ENCODE measurements around the gene BRD1.

Gene BRD1

DNA sequence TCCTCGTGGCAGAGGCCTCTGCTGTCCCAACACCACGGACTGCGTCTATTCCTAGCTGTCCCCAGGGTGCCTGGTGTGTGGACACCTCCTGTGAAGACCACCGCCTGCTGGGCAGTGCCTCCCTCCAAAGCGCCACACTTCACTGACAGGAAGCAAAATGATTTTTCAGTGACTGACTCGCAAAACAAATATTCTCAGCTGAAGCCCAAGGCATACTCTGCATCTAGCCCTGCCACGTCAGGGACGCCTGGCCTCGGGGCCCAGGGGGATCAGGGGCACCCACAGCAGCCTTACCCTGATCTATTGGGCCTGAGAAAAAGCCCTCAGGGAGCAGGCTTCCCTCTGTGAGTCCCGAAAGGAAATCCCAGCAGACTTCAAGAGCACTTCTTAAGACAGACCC is 2.2 kb downstream of the BRD1 start:
- TF ChIP-seq, protein P1, sequence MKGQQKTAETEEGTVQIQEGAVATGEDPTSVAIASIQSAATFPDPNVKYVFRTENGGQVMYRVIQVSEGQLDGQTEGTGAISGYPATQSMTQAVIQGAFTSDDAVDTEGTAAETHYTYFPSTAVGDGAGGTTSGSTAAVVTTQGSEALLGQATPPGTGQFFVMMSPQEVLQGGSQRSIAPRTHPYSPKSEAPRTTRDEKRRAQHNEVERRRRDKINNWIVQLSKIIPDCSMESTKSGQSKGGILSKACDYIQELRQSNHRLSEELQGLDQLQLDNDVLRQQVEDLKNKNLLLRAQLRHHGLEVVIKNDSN (IDR thresholded peaks at IDR 0.05), result no peak
- TF ChIP-seq, protein P2, sequence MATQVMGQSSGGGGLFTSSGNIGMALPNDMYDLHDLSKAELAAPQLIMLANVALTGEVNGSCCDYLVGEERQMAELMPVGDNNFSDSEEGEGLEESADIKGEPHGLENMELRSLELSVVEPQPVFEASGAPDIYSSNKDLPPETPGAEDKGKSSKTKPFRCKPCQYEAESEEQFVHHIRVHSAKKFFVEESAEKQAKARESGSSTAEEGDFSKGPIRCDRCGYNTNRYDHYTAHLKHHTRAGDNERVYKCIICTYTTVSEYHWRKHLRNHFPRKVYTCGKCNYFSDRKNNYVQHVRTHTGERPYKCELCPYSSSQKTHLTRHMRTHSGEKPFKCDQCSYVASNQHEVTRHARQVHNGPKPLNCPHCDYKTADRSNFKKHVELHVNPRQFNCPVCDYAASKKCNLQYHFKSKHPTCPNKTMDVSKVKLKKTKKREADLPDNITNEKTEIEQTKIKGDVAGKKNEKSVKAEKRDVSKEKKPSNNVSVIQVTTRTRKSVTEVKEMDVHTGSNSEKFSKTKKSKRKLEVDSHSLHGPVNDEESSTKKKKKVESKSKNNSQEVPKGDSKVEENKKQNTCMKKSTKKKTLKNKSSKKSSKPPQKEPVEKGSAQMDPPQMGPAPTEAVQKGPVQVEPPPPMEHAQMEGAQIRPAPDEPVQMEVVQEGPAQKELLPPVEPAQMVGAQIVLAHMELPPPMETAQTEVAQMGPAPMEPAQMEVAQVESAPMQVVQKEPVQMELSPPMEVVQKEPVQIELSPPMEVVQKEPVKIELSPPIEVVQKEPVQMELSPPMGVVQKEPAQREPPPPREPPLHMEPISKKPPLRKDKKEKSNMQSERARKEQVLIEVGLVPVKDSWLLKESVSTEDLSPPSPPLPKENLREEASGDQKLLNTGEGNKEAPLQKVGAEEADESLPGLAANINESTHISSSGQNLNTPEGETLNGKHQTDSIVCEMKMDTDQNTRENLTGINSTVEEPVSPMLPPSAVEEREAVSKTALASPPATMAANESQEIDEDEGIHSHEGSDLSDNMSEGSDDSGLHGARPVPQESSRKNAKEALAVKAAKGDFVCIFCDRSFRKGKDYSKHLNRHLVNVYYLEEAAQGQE (IDR thresholded peaks at IDR 0.05; ENCODE audit: low read depth), result no peak
- TF ChIP-seq EP300 (IDR thresholded peaks at IDR 0.05; ENCODE audit: borderline replicate concordance) (no peak), TCF12 (IDR thresholded peaks at IDR 0.05; ENCODE audit: low read depth) (no peak), CREB1 (IDR thresholded peaks at IDR 0.05; ENCODE audit: low read depth) (no peak), TEAD4 (IDR thresholded peaks at IDR 0.05) (no peak), TAF1 (IDR thresholded peaks at IDR 0.05; ENCODE audit: low read depth) (no peak), RAD21 (IDR thresholded peaks at IDR 0.05; ENCODE audit: low read depth) (no peak), ZBTB7A (IDR thresholded peaks at IDR 0.05; ENCODE audit: low read depth) (no peak)
- TF ChIP-seq, protein P3, sequence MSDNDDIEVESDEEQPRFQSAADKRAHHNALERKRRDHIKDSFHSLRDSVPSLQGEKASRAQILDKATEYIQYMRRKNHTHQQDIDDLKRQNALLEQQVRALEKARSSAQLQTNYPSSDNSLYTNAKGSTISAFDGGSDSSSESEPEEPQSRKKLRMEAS (IDR thresholded peaks at IDR 0.05), result no peak

DNA sequence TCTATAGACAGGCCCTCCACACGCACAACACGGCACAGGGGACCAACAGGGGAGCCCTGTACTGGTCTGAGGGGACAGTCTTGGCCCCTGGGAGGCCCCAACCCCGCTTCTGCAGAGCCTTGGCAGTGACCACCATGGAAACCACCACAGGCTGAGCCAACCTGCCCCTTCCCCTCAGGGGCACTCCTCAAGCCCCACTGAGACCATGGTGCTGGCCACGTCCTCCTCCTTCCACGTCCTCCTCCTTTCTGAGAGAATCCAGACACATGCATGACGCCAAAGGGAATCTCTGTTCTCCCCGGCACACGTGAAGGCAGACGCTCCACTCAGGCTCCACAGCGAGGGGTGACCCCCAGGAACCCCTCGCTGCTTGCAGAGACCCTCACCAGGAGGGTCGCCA is 2.7 kb downstream of the BRD1 start:
- TF ChIP-seq EP300 (IDR thresholded peaks at IDR 0.05; ENCODE audit: borderline replicate concordance) (no peak), NFIC (IDR thresholded peaks at IDR 0.05) (no peak), CREB1 (IDR thresholded peaks at IDR 0.05; ENCODE audit: low read depth) (no peak), TCF12 (IDR thresholded peaks at IDR 0.05; ENCODE audit: low read depth) (no peak), CEBPB (IDR thresholded peaks at IDR 0.05) (no peak), RAD21 (IDR thresholded peaks at IDR 0.05; ENCODE audit: low read depth) (no peak), TEAD4 (IDR thresholded peaks at IDR 0.05) (no peak), TAF1 (IDR thresholded peaks at IDR 0.05; ENCODE audit: low read depth) (no peak), ZBTB7A (IDR thresholded peaks at IDR 0.05; ENCODE audit: low read depth) (no peak), FOXM1 (IDR thresholded peaks at IDR 0.05; ENCODE audit: borderline replicate concordance, low read depth) (no peak), YY1 (IDR thresholded peaks at IDR 0.05; ENCODE audit: low read depth) (no peak), EGR1 (IDR thresholded peaks at IDR 0.05) (no peak)
- TF ChIP-seq, protein P3 (IDR thresholded peaks at IDR 0.05), result no peak
- TF ChIP-seq, protein P1 (IDR thresholded peaks at IDR 0.05), result no peak
- TF ChIP-seq, protein P2 (IDR thresholded peaks at IDR 0.05; ENCODE audit: low read depth), result no peak

DNA sequence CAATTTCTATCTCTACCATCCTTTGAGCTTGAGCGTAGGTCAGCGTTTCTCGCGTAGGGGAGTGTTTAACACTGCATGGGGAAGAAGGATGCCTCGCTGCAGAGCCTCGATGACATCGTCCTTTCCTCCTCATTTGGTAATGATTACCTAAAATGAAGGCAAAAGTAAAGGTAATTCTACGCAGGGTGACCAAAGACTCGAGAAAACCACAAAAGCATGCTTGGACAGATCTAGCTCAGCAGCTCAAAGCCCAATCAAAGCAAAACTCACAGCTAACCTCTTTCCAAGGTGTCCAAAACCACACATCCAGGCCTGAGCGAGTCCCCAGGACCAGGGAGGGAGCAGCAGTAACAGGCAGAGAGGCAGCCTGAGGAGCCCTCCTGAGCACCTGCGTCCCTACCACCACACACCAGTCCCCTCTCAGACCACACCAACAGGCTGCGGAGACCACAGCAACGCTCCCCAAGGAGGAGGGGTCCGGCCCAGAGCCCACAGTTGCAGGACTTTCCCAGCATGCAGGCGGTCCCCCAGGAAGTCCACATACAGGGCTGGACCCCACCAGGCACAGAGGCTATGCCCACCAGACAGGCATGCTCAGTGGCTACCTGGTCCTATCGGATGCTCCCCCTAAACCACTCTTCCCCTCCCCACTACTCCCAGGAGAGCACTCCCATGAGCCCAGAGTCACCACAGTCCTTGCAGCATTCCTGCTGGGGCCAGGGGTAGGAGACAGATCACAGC is 3.3 kb downstream of the BRD1 start:
- TF ChIP-seq, protein P1 (IDR thresholded peaks at IDR 0.05), result no peak
- TF ChIP-seq TCF12 (IDR thresholded peaks at IDR 0.05; ENCODE audit: low read depth), result no peak
- no peak for TF ChIP-seq ZBTB7A (IDR thresholded peaks at IDR 0.05; ENCODE audit: low read depth)
- TF ChIP-seq FOXM1 (IDR thresholded peaks at IDR 0.05; ENCODE audit: borderline replicate concordance, low read depth), result no peak
- TF ChIP-seq, protein P3 (IDR thresholded peaks at IDR 0.05), result no peak
- no peak for TF ChIP-seq CEBPB (IDR thresholded peaks at IDR 0.05)
- TF ChIP-seq NFIC (IDR thresholded peaks at IDR 0.05), result no peak
- no peak for TF ChIP-seq TEAD4 (IDR thresholded peaks at IDR 0.05)
- TF ChIP-seq TAF1 (IDR thresholded peaks at IDR 0.05; ENCODE audit: low read depth), result no peak
- TF ChIP-seq CREB1 (IDR thresholded peaks at IDR 0.05; ENCODE audit: low read depth), result no peak
- no peak for TF ChIP-seq RAD21 (IDR thresholded peaks at IDR 0.05; ENCODE audit: low read depth)
- no peak for TF ChIP-seq EP300 (IDR thresholded peaks at IDR 0.05; ENCODE audit: borderline replicate concordance)
- TF ChIP-seq, protein P2 (IDR thresholded peaks at IDR 0.05; ENCODE audit: low read depth), result no peak
- no peak for TF ChIP-seq YY1 (IDR thresholded peaks at IDR 0.05; ENCODE audit: low read depth)
- TF ChIP-seq EGR1 (IDR thresholded peaks at IDR 0.05), result no peak
